PC-3 (cell line): Measurements from ENCODE around the gene TOM1L2. TPM values are rescaled to one million over a fixed set of nuclear protein-coding genes. Genes with fewer than 3 reads are reported as not detected.

ENCODE experiments used
- ATAC-seq: fragments of 200-7000 bp; cut with Tn5 transposase; 2 replicates; pipeline ENCODE4 v1.9.1; 2020; ENCODE audit warnings: mild to moderate bottlenecking, moderate library complexity
- BruUV-seq: library from RNA; stranded (reverse); fragments of 400-500 nt; replicated peaks from 2 replicates; lab custom pipeline; 2021; lab: Mats Ljungman, UMichigan
- CTCF ChIA-PET: fragments of 300-600 bp; sonication (Branson Sonifier 250); formaldehyde crosslinking; loops from one replicate; lab custom pipeline; 2022; ENCODE audit warnings: antibody characterized with exemption; lab: Charles Lee
- POLR2A ChIA-PET: fragments of 300-600 bp; sonication (Branson Sonifier 250); formaldehyde crosslinking; loops from one replicate; lab custom pipeline; 2022; ENCODE audit warnings: antibody characterized with exemption; ENCODE audit not compliant: unreplicated experiment; lab: Charles Lee
- DNase-seq: peaks from one replicate; pipeline ENCODE4 v3.0.0-alpha.2; 2015
- H2AFZ ChIP-seq: fragments of 300-600 bp; sonication (generic); 2 replicates; pipeline ENCODE4 v1.6.0; 2016; ENCODE audit warnings: antibody characterized with exemption, low read length
- H3F3A ChIP-seq: fragments of 300-600 bp; sonication (generic); one replicate; pipeline ENCODE4 v1.6.0; 2017; ENCODE audit warnings: antibody characterized with exemption, low read length, control low read depth, mild to moderate bottlenecking; ENCODE audit not compliant: unreplicated experiment
- H3K27ac ChIP-seq: fragments of 300-600 bp; sonication (generic); 2 replicates; pipeline ENCODE4 v1.5.1; 2016; ENCODE audit warnings: mild to moderate bottlenecking, low read length
- H3K27me3 ChIP-seq: fragments of 300-600 bp; sonication (generic); 2 replicates; pipeline ENCODE4 v1.6.1; 2016; ENCODE audit warnings: low read length, mixed read lengths
- H3K36me3 ChIP-seq: fragments of 300-600 bp; sonication (generic); 2 replicates; pipeline ENCODE4 v1.6.1; 2016; ENCODE audit warnings: low read depth, mixed run types, low read length, mixed read lengths
- H3K4me1 ChIP-seq: fragments of 300-600 bp; sonication (generic); 2 replicates; pipeline ENCODE4 v1.5.1; 2016; ENCODE audit warnings: low read length; ENCODE audit not compliant: insufficient read depth
- H3K4me2 ChIP-seq: fragments of 300-600 bp; sonication (generic); 2 replicates; pipeline ENCODE4 v1.6.0; 2016; ENCODE audit warnings: low read length
- H3K4me3 ChIP-seq: fragments of 300-600 bp; sonication (generic); 2 replicates; pipeline ENCODE4 v1.5.1; 2016; ENCODE audit warnings: mild to moderate bottlenecking, low read length, mixed read lengths
- H3K79me2 ChIP-seq: fragments of 300-600 bp; sonication (generic); 2 replicates; pipeline ENCODE4 v1.6.1; 2017; ENCODE audit warnings: low read length, mixed read lengths
- H3K9ac ChIP-seq: fragments of 300-600 bp; sonication (generic); 2 replicates; pipeline ENCODE4 v1.6.0; 2016; ENCODE audit warnings: mild to moderate bottlenecking, low read length
- H3K9me2 ChIP-seq: fragments of 300-600 bp; sonication (generic); replicated peaks from 2 replicates; pipeline ENCODE4 v1.6.1; 2016; ENCODE audit warnings: mixed run types, low read length, mixed read lengths
- H3K9me3 ChIP-seq: fragments of 300-600 bp; sonication (generic); 2 replicates; pipeline ENCODE4 v1.6.1; 2016; ENCODE audit warnings: low read length, mixed read lengths
- H4K20me1 ChIP-seq: fragments of 300-600 bp; sonication (generic); 2 replicates; pipeline ENCODE4 v1.6.1; 2016; ENCODE audit warnings: low read length, mixed read lengths
- EZH2 ChIP-seq: fragments of 300-600 bp; sonication (generic); IDR thresholded peaks from one replicate; pipeline ENCODE4 v1.6.1; 2017; ENCODE audit warnings: antibody characterized with exemption, mild to moderate bottlenecking, low read length; ENCODE audit not compliant: unreplicated experiment
- EZH2phosphoT487 ChIP-seq: fragments of 300-600 bp; sonication (generic); IDR thresholded peaks from 2 replicates; pipeline ENCODE4 v1.6.1; 2018; ENCODE audit warnings: mild to moderate bottlenecking, antibody characterized with exemption, low read length, borderline replicate concordance
- intact Hi-C: fragments of 100-400 bp; cut with micrococcal nuclease; formaldehyde crosslinking; loops from 2 replicates; pipeline ENCODE4 v1.9.0; 2023
- total RNA-seq: library from RNA; depleted of rRNA; stranded (reverse); fragments of >200 nt; gene quantifications from 2 replicates; pipeline ENCODE4 v1.2.3, GENCODE V29; 2014
- TF ChIP-seq, protein P1 (sequence below): fragments of 300-600 bp; sonication (generic); conservative IDR thresholded peaks from 2 replicates; pipeline ENCODE4 v1.5.1; 2017; ENCODE audit warnings: antibody characterized with exemption, low read depth, mild to moderate bottlenecking, low read length

Gene TOM1L2
- total RNA-seq, 1 experiment from 2014 or later, result 53.3 TPM

- ChIA-PET CTCF (no interaction called here), POLR2A (no interaction called here)
- Histone ChIP-seq H3K9me2 (no peaks in the 10 kb centered on the region), H3K27ac (no peak overlapping the region), H3K4me1 (no peaks in the 10 kb centered on the region), H3K36me3 (peaks cover 7% of the 10 kb centered on the region; the same call in 1 of the 2 replicates), H2AFZ (no peak overlapping the region), H3K9me3 (no peaks in the 10 kb centered on the region), H3K9ac (no peak overlapping the region), H3K27me3 (no peaks in the 10 kb centered on the region), H4K20me1 (no peaks in the 10 kb centered on the region), H3F3A (no peaks in the 10 kb centered on the region), H3K4me2 (no peak overlapping the region), H3K79me2 (no peaks in the 10 kb centered on the region), H3K4me3 (no peak overlapping the region)
- no peak for ATAC-seq
- TF ChIP-seq EZH2, result no peak
- TF ChIP-seq, protein P1, sequence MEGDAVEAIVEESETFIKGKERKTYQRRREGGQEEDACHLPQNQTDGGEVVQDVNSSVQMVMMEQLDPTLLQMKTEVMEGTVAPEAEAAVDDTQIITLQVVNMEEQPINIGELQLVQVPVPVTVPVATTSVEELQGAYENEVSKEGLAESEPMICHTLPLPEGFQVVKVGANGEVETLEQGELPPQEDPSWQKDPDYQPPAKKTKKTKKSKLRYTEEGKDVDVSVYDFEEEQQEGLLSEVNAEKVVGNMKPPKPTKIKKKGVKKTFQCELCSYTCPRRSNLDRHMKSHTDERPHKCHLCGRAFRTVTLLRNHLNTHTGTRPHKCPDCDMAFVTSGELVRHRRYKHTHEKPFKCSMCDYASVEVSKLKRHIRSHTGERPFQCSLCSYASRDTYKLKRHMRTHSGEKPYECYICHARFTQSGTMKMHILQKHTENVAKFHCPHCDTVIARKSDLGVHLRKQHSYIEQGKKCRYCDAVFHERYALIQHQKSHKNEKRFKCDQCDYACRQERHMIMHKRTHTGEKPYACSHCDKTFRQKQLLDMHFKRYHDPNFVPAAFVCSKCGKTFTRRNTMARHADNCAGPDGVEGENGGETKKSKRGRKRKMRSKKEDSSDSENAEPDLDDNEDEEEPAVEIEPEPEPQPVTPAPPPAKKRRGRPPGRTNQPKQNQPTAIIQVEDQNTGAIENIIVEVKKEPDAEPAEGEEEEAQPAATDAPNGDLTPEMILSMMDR, result no peak
- no peak for TF ChIP-seq EZH2phosphoT487
- BruUV-seq, result no TSS peak
- intact Hi-C loops, result no loop called here
- DNase-seq, result no peak
Observed at GRCh38 chr17:17804007-17804406, 168.2 kb downstream of the TOM1L2 start.

GRCh38 chr17:17801800-17802481, 170.3 kb downstream of the TOM1L2 start:
- no peak overlapping the region for H3K27ac ChIP-seq
- peaks cover 7% of the 10 kb centered on the region; the same call in 1 of the 2 replicates for H3K36me3 ChIP-seq
- no peaks in the 10 kb centered on the region for H3K9me3 ChIP-seq
- ChIA-PET POLR2A (interaction anchor here (0.7 kb wide), 1 partner anchor 28 kb away, joined by 4 read pairs; no protein-coding TSS in a partner anchor), CTCF (no interaction called here)
- ATAC-seq (no peak), DNase-seq (no peak)
- no peaks in the 10 kb centered on the region for H3K9me2 ChIP-seq
- no peak overlapping the region for H3K4me2 ChIP-seq
- no peak overlapping the region for H3K9ac ChIP-seq
- no peaks in the 10 kb centered on the region for H3K79me2 ChIP-seq
- H3F3A ChIP-seq, result no peaks in the 10 kb centered on the region
- H3K27me3 ChIP-seq, result no peaks in the 10 kb centered on the region
- no peak overlapping the region for H2AFZ ChIP-seq
- H4K20me1 ChIP-seq, result no peaks in the 10 kb centered on the region
- H3K4me1 ChIP-seq, result no peaks in the 10 kb centered on the region
- BruUV-seq, result no TSS peak
- intact Hi-C loops, result no loop called here
- no peak overlapping the region for H3K4me3 ChIP-seq
- TF ChIP-seq EZH2phosphoT487, result no peak
- TF ChIP-seq, protein P1, result no peak
- no peak for TF ChIP-seq EZH2

DNA sequence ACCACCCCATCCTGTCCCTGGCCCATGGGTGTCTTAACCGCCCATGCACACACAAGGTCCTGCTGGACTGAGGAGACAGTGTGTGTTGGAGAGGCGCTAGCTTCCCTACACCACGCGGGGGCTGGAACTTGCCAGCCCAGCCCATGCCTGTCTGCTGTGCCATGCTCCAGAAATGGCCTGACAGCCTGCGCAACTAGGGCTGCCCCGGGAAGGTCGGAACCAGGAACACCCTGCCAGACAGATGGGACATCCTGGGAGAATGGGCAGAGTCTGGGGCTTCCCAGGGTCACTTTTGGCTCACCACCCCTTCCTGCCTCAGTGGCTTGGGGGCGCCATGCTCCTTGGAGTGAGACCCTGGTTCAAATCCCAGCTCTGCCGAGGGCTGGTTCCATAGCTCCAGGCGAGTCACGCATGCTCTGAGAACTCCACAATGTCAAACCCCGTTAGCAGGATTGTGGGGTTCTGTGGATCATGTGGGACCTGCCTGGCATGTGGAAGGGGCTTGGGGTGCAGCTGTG, 171.6 kb downstream of the TOM1L2 start:
- Histone ChIP-seq H3K9me3 (no peaks in the 10 kb centered on the region), H3K27ac (no peak overlapping the region), H3K4me2 (no peak overlapping the region), H3F3A (no peaks in the 10 kb centered on the region), H3K9ac (no peak overlapping the region), H3K9me2 (no peaks in the 10 kb centered on the region), H4K20me1 (no peaks in the 10 kb centered on the region), H3K27me3 (no peaks in the 10 kb centered on the region), H3K4me3 (no peak overlapping the region), H2AFZ (no peak overlapping the region), H3K36me3 (peaks cover 12% of the 10 kb centered on the region), H3K79me2 (no peaks in the 10 kb centered on the region), H3K4me1 (no peaks in the 10 kb centered on the region)
- no peak for TF ChIP-seq EZH2phosphoT487
- TF ChIP-seq, protein P1, result no peak
- CTCF ChIA-PET, result no interaction called here
- DNase-seq (no peak), ATAC-seq (no peak)
- POLR2A ChIA-PET, result no interaction called here
- intact Hi-C loops, result no loop called here
- BruUV-seq, result no TSS peak
